ENCODE results near the gene TPBGL. TPM values are rescaled to one million over a fixed set of nuclear protein-coding genes. Genes with fewer than 3 reads are reported as not detected.

TPBGL gene
- total and polyA plus RNA-seq, 10 donors, result 0.10 to 0.59 (median 0.16) TPM; not detected in 3

DNA sequence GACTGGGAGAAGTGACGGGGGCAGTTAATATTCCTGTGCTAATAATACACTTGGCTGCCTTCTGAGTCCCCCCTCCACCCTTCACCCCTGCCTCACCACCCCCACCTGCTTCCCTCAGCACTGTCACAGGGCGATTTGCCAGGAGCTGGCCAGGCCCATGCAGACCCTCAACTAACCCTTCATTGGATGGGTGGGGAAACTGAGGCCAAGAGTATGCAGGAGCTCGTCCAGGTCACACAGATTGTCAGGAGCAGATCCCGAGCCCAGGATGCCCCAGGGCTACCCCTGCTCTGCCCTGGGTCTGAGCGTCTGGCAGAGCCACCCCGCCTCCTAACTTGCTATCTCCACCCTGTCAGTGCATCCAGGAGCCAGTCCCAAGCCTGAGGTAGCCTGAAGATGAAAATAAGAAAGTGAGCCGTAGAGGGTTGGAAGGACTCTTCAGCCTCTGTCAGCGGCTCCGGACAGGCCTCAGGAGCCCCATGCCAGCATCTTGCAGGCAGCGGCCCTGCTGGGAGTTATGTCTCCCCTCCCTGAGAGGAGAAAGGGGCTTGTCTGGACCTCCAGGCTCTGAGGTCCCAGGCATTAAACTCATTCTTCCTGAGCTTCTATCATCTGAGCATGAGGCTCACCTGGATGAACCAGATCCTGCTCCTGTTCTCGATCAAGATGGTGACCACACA is 6.2 kb downstream of the TPBGL start:
- peaks cover 0 to 15% (median 11%) of the 10 kb centered on the region in 6 donors for H3K4me1 ChIP-seq
- TF ChIP-seq POLR2AphosphoS5 (IDR thresholded peaks at IDR 0.05), result no peak
- TF ChIP-seq CTCF (IDR thresholded peaks at IDR 0.05 in 8 of 11, conservative IDR thresholded peaks at IDR 0.05 in 3 of 11), result no peak
- no peak for TF ChIP-seq POLR2A (IDR thresholded peaks at IDR 0.05)
- H3K27ac ChIP-seq, result no peak overlapping the region
- peaks cover 0 to 54% (median 23%) of the 10 kb centered on the region in 7 donors for H3K27me3 ChIP-seq (replicated peaks in 1 of 7)
- H3K4me3 ChIP-seq, result no peak overlapping the region
- 73 to 88% (median 81%) methylated on average over 9 to 11 of the region's 11 CpGs for WGBS, 5 donors
- peak; percentile 61 for DNase-seq
- no peaks in the 10 kb centered on the region for H3K9me3 ChIP-seq
- no peaks in the 10 kb centered on the region for H3K36me3 ChIP-seq
- intact Hi-C loops (cut with DNase I; ENCODE audit: low total_unique reads), result loop anchor here (10.0 kb wide), 1 partner anchor 312 kb away; no protein-coding TSS in a partner anchor

- Histone ChIP-seq H3K27ac (no peak overlapping the region), H3K4me1 (peaks cover 0 to 10% (median 6%) of the 10 kb centered on the region in 6 donors), H3K9me3 (peaks cover 0 to 12% (median 7%) of the 10 kb centered on the region in 8 donors), H3K36me3 (no peaks in the 10 kb centered on the region), H3K4me3 (no peak overlapping the region), H3K27me3 (replicated peaks in 1 of 7) (peaks cover 0 to 33% (median 5%) of the 10 kb centered on the region in 7 donors)
- 37 to 43% (median 41%) methylated on average over 11 of the region's 11 CpGs for WGBS, 5 donors
- intact Hi-C loops (cut with DNase I; ENCODE audit: low total_unique reads), result loop anchor here (10.0 kb wide), 1 partner anchor 314 kb away; no protein-coding TSS in a partner anchor
- peak; percentile 72 for DNase-seq
- TF ChIP-seq CTCF (IDR thresholded peaks at IDR 0.05 in 8 of 11, conservative IDR thresholded peaks at IDR 0.05 in 3 of 11) (peak in 5 of 11 experiments; percentile 4 to 46 (median 24)), POLR2AphosphoS5 (IDR thresholded peaks at IDR 0.05) (no peak)
Observed at GRCh38 chr11:75248924-75249256, 8.3 kb downstream of the TPBGL start.

GRCh38 chr11:75249704-75250103 is 9.1 kb downstream of the TPBGL start:
- WGBS, 5 donors, result 59 to 71% (median 67%) methylated on average over 3 of the region's 3 CpGs

More at GRCh38 chr11:75249704-75250103, 9.1 kb downstream of the TPBGL start:
- Histone ChIP-seq H3K27ac (no peak overlapping the region), H3K4me1 (peaks cover 0 to 10% (median 6%) of the 10 kb centered on the region in 6 donors), H3K27me3 (replicated peaks in 1 of 7) (peaks cover 0 to 25% (median 0%) of the 10 kb centered on the region in 7 donors), H3K36me3 (no peaks in the 10 kb centered on the region), H3K4me3 (no peak overlapping the region), H3K9me3 (peaks cover 0 to 12% (median 7%) of the 10 kb centered on the region in 8 donors)
- intact Hi-C loops (cut with DNase I; ENCODE audit: low total_unique reads), result loop anchor here (5.0 to 10.0 kb wide), 2 partner anchors 227 to 315 kb away; no protein-coding TSS in a partner anchor
- TF ChIP-seq POLR2A (IDR thresholded peaks at IDR 0.05) (no peak), CTCF (IDR thresholded peaks at IDR 0.05 in 8 of 11, conservative IDR thresholded peaks at IDR 0.05 in 3 of 11) (no peak)
- peak; percentile 29 for DNase-seq
